Caco-2 (cell line): Measurements from ENCODE around the gene SPECC1L. TPM values are rescaled to one million over a fixed set of nuclear protein-coding genes. Genes with fewer than 3 reads are reported as not detected.

Source experiments
- BruUV-seq: library from RNA; stranded (reverse); fragments of 400-500 nt; replicated peaks from 2 replicates; lab custom pipeline; 2021; lab: Mats Ljungman, UMichigan
- CTCF ChIA-PET: fragments of 300-600 bp; sonication (Branson Sonifier 250); formaldehyde crosslinking; loops from one replicate; lab custom pipeline; 2022; ENCODE audit warnings: antibody characterized with exemption; lab: Charles Lee
- POLR2A ChIA-PET: fragments of 300-600 bp; sonication (Branson Sonifier 250); formaldehyde crosslinking; loops from one replicate; lab custom pipeline; 2022; ENCODE audit warnings: antibody characterized with exemption; lab: Charles Lee
- DNase-seq, 2 experiments: peaks; one replicate each; pipeline versions ENCODE4 v3.0.0 to v3.0.0-alpha.2; 2020 to 2022
- H3K27me3 ChIP-seq: replicated peaks from 2 replicates; pipeline ENCODE4 v1.6.0; 2011; ENCODE audit warnings: low read length; ENCODE audit not compliant: control insufficient read depth, insufficient read depth
- H3K36me3 ChIP-seq: 2 replicates; pipeline ENCODE4 v1.5.1; 2011; ENCODE audit warnings: low read length; ENCODE audit not compliant: control insufficient read depth, insufficient read depth
- H3K4me1 ChIP-seq: fragments of 250-450 bp; sonication (Bioruptor Pico); 2 replicates; pipeline ENCODE4 v1.5.1; 2020; ENCODE audit warnings: mild to moderate bottlenecking
- H3K4me3 ChIP-seq: 2 replicates; pipeline ENCODE4 v1.5.1; 2011; ENCODE audit warnings: low read depth, mild to moderate bottlenecking, control low read depth, low read length
- H3K9me3 ChIP-seq: fragments of 250-450 bp; sonication (Bioruptor Pico); 2 replicates; pipeline ENCODE4 v1.5.1; 2020; ENCODE audit warnings: mild to moderate bottlenecking, moderate library complexity
- H3K27ac Mint-ChIP-seq: one replicate; pipeline ENCODE4 v1.8.0; 2022; ENCODE audit warnings: mixed read lengths; ENCODE audit not compliant: unreplicated experiment
- H3K27me3 Mint-ChIP-seq: one replicate; pipeline ENCODE4 v1.8.0; 2022; ENCODE audit warnings: mixed read lengths; ENCODE audit not compliant: insufficient read depth, unreplicated experiment
- H3K36me3 Mint-ChIP-seq: one replicate; pipeline ENCODE4 v1.8.0; 2022; ENCODE audit warnings: mild to moderate bottlenecking, mixed read lengths; ENCODE audit not compliant: insufficient read depth, unreplicated experiment
- H3K4me1 Mint-ChIP-seq: one replicate; pipeline ENCODE4 v1.8.0; 2022; ENCODE audit warnings: low read depth, mixed read lengths; ENCODE audit not compliant: unreplicated experiment
- H3K4me3 Mint-ChIP-seq: one replicate; pipeline ENCODE4 v1.8.0; 2022; ENCODE audit warnings: mild to moderate bottlenecking, moderate library complexity, mixed read lengths; ENCODE audit not compliant: unreplicated experiment
- H3K9me3 Mint-ChIP-seq: one replicate; pipeline ENCODE4 v1.8.0; 2022; ENCODE audit warnings: mixed read lengths; ENCODE audit not compliant: unreplicated experiment
- CTCF ChIP-seq, 2 experiments: fragments of 200-600 bp in 1 of 2; IDR thresholded peaks; 1 replicate in 1 of 2; 2 replicates in 1 of 2; pipeline versions ENCODE4 v1.5.1 to v1.8.0; 2011 to 2022; ENCODE audit warnings: antibody characterized with exemption in 1 of 2, control low read depth in 1 of 2, inconsistent platforms in 1 of 2, low read depth in 1 of 2, low read length in 1 of 2, mild to moderate bottlenecking in 1 of 2, moderate library complexity in 1 of 2; ENCODE audit not compliant: insufficient read depth in 1 of 2, severe bottlenecking in 1 of 2, unreplicated experiment in 1 of 2
- intact Hi-C: fragments of 100-400 bp; cut with micrococcal nuclease; formaldehyde crosslinking; loops from one replicate; pipeline ENCODE4 v1.10.0; 2022; ENCODE audit not compliant: unreplicated experiment
- total RNA-seq: library from RNA; stranded (reverse); gene quantifications from 2 replicates; pipeline ENCODE4 v1.2.3, GENCODE V29; 2022

The SPECC1L gene
- total RNA-seq, 1 experiment from 2014 or later, result 72.8 TPM

DNA sequence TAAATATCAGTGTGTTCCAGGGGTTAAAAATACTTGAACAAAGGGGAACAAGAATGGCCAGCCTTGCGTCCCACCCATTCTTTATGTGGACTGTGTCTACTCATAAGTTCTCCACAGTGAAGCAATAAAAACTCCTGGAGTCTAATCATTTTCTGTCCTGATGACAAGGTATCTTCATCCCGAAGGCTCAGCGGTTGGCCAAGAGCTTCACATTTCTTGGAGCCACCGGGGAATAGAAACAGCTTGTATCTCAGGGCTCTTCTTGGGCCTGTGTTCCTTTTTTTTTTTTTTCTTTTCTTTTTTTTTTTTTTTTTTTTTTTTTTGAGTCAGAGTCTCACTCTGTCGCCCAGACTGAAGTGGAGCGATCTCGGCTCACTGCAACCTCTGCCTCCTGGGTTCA is 119.9 kb downstream of the SPECC1L start:
- Mint-ChIP-seq H3K27me3 (no peaks in the 10 kb centered on the region), H3K27ac (no peak overlapping the region), H3K4me3 (no peak overlapping the region), H3K4me1 (no peaks in the 10 kb centered on the region), H3K9me3 (no peaks in the 10 kb centered on the region), H3K36me3 (peaks cover 38% of the 10 kb centered on the region)
- TF ChIP-seq CTCF (IDR thresholded peaks at IDR 0.05; ENCODE audit: insufficient read depth in 1 of 2, low read depth in 1 of 2, low read length in 1 of 2, severe bottlenecking in 1 of 2, unreplicated experiment in 1 of 2), result no peak
- CTCF ChIA-PET, result no interaction called here
- no peaks in the 10 kb centered on the region for H3K27me3 ChIP-seq
- H3K9me3 ChIP-seq, result no peaks in the 10 kb centered on the region
- POLR2A ChIA-PET, result interaction anchor here (0.6 kb wide), 1 partner anchor 101 kb away, joined by 9 read pairs; no protein-coding TSS in a partner anchor
- no peak for DNase-seq
- intact Hi-C loops, result no loop called here
- no peaks in the 10 kb centered on the region; the same call in none of the 2 replicates for H3K36me3 ChIP-seq
- no TSS peak for BruUV-seq
- H3K4me3 ChIP-seq, result no peak overlapping the region
- no peaks in the 10 kb centered on the region for H3K4me1 ChIP-seq

DNA sequence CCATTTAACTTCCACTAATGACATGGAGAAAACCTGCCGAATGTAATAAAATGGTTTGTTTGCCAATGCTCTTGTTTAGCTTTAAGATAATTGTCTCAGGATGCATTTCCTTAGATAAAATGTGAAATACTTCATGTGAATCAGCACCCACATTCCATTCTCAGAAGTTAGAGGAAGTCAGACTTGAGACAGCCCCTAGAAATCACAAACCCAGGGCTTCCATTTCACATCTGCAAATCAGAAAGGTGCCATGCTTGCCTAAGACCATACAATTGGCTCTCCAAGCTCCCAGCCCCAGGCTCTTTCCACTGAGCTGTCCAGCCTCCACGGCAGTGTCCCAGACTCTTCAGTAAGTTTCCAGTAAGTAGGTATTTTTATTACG is 121.2 kb downstream of the SPECC1L start:
- intact Hi-C loops, result no loop called here
- H3K9me3 Mint-ChIP-seq, result no peaks in the 10 kb centered on the region
- no peaks in the 10 kb centered on the region; the same call in none of the 2 replicates for H3K36me3 ChIP-seq
- ChIA-PET CTCF (no interaction called here), POLR2A (no interaction called here)
- H3K27me3 ChIP-seq, result no peaks in the 10 kb centered on the region
- no peaks in the 10 kb centered on the region for H3K4me1 Mint-ChIP-seq
- H3K4me3 ChIP-seq, result no peak overlapping the region
- no peaks in the 10 kb centered on the region for H3K4me1 ChIP-seq
- DNase-seq, result no peak
- no peak overlapping the region for H3K4me3 Mint-ChIP-seq
- peaks cover 42% of the 10 kb centered on the region for H3K36me3 Mint-ChIP-seq
- no peak for TF ChIP-seq CTCF (IDR thresholded peaks at IDR 0.05; ENCODE audit: insufficient read depth in 1 of 2, low read depth in 1 of 2, low read length in 1 of 2, severe bottlenecking in 1 of 2, unreplicated experiment in 1 of 2)
- H3K27ac Mint-ChIP-seq, result no peak overlapping the region
- no peaks in the 10 kb centered on the region for H3K27me3 Mint-ChIP-seq
- BruUV-seq, result no TSS peak
- H3K9me3 ChIP-seq, result no peaks in the 10 kb centered on the region

DNA sequence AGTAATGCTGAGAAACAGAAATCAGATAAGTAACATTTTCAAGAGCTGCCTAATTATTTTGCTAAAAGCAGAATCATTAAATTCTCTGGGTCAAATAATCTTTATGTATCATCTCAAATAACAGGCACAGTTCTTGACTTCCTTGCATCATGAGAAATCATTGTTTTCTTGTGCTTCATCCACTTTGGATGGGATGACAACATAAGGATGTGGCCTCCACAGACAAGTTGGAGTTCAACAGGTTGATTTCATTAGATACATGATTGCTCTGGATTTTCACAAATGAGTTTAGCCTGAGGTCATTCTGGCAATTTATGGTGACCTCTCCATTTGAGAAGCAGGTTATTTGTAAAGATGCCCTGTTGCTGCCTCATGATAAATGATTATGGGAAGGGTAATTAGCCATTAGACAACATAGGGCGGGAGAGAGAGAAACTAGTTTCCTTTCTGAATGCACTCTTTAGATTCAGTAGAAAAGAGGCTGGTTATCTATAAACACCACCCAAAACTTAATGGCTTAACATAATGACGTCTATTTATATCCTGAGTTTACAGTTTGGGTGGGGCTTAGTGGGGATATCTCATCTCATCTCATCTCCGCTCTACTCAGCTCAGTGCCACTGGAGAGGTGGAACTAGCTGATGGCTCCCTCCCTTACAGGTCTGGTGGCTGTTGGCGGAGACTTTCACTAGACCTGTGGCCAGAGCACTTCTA is 121.7 kb downstream of the SPECC1L start:
- Mint-ChIP-seq H3K36me3 (peaks cover 39% of the 10 kb centered on the region), H3K9me3 (no peaks in the 10 kb centered on the region), H3K27ac (no peak overlapping the region), H3K27me3 (no peaks in the 10 kb centered on the region), H3K4me1 (no peaks in the 10 kb centered on the region), H3K4me3 (no peak overlapping the region)
- H3K27me3 ChIP-seq, result no peaks in the 10 kb centered on the region
- no peak for TF ChIP-seq CTCF (IDR thresholded peaks at IDR 0.05; ENCODE audit: insufficient read depth in 1 of 2, low read depth in 1 of 2, low read length in 1 of 2, severe bottlenecking in 1 of 2, unreplicated experiment in 1 of 2)
- H3K9me3 ChIP-seq, result no peaks in the 10 kb centered on the region
- BruUV-seq, result no TSS peak
- ChIA-PET CTCF (no interaction called here), POLR2A (interaction anchor here (0.5 to 0.6 kb wide), 2 partner anchors 121 to 163 kb away, joined by 3 to 4 read pairs; no protein-coding TSS in a partner anchor)
- no peaks in the 10 kb centered on the region for H3K4me1 ChIP-seq
- no peak overlapping the region for H3K4me3 ChIP-seq
- intact Hi-C loops, result no loop called here
- no peak for DNase-seq
- H3K36me3 ChIP-seq, result no peaks in the 10 kb centered on the region; the same call in none of the 2 replicates
